Osteocyte (in vitro differentiated cells): Measurements from ENCODE around the gene SPTBN4. TPM values are rescaled to one million over a fixed set of nuclear protein-coding genes. Genes with fewer than 3 reads are reported as not detected.

Experiments
- DNase-seq: peaks from one replicate; pipeline ENCODE4 v3.0.0; 2021; ENCODE audit warnings: mixed read lengths; ENCODE audit not compliant: unreplicated experiment; ENCODE audit errors: extremely low spot score
- H3K27ac Mint-ChIP-seq: one replicate; pipeline ENCODE4 v1.8.0; 2021; ENCODE audit warnings: mild to moderate bottlenecking, mixed read lengths; ENCODE audit not compliant: unreplicated experiment
- H3K27me3 Mint-ChIP-seq: one replicate; pipeline ENCODE4 v1.8.0; 2021; ENCODE audit warnings: mixed read lengths; ENCODE audit not compliant: unreplicated experiment
- H3K36me3 Mint-ChIP-seq: one replicate; pipeline ENCODE4 v1.8.0; 2021; ENCODE audit warnings: mixed read lengths; ENCODE audit not compliant: unreplicated experiment
- H3K4me1 Mint-ChIP-seq: one replicate; pipeline ENCODE4 v1.8.0; 2021; ENCODE audit warnings: mixed read lengths; ENCODE audit not compliant: unreplicated experiment
- H3K4me3 Mint-ChIP-seq: one replicate; pipeline ENCODE4 v1.8.0; 2021; ENCODE audit warnings: mild to moderate bottlenecking, moderate library complexity, mixed read lengths; ENCODE audit not compliant: unreplicated experiment
- H3K9me3 Mint-ChIP-seq: one replicate; pipeline ENCODE4 v1.8.0; 2021; ENCODE audit warnings: mixed read lengths; ENCODE audit not compliant: unreplicated experiment
- total RNA-seq: library from RNA; stranded (reverse); gene quantifications from 2 replicates; pipeline ENCODE4 v1.2.1, GENCODE V29; 2021
- TF ChIP-seq, protein P1 (sequence below): fragments of 200-600 bp; sonication (generic); IDR thresholded peaks from 2 replicates; pipeline ENCODE4 v1.5.0; 2021; ENCODE audit warnings: antibody characterized with exemption, mild to moderate bottlenecking, moderate library complexity

SPTBN4 gene
- total RNA-seq, 1 donor from 2014 or later = 0.48 TPM

DNA sequence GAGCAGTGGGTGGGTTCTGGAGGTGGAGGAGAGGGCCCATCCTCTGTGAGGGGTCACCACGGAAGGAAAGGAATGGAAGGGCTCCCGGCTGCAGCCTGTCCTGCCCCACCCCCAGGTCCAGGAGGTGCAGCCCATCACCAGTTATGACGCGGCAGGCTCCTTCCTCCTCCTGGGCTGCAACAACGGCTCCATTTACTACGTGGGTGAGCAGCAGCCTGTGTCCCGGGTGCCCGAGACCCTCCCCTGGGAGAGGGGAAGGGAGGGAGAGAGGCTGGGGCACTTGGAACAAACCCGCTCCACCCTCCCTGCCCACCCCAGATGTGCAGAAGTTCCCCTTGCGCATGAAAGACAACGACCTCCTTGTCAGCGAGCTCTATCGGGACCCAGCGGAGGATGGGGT, 116.5 kb downstream of the SPTBN4 start:
- TF ChIP-seq, protein P1, sequence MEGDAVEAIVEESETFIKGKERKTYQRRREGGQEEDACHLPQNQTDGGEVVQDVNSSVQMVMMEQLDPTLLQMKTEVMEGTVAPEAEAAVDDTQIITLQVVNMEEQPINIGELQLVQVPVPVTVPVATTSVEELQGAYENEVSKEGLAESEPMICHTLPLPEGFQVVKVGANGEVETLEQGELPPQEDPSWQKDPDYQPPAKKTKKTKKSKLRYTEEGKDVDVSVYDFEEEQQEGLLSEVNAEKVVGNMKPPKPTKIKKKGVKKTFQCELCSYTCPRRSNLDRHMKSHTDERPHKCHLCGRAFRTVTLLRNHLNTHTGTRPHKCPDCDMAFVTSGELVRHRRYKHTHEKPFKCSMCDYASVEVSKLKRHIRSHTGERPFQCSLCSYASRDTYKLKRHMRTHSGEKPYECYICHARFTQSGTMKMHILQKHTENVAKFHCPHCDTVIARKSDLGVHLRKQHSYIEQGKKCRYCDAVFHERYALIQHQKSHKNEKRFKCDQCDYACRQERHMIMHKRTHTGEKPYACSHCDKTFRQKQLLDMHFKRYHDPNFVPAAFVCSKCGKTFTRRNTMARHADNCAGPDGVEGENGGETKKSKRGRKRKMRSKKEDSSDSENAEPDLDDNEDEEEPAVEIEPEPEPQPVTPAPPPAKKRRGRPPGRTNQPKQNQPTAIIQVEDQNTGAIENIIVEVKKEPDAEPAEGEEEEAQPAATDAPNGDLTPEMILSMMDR = no peak
- no peak overlapping the region for H3K27ac Mint-ChIP-seq
- H3K36me3 Mint-ChIP-seq = peaks cover 26% of the 10 kb centered on the region
- no peaks in the 10 kb centered on the region for H3K9me3 Mint-ChIP-seq
- H3K27me3 Mint-ChIP-seq = no peaks in the 10 kb centered on the region
- H3K4me3 Mint-ChIP-seq = no peak overlapping the region
- H3K4me1 Mint-ChIP-seq = peaks cover 13% of the 10 kb centered on the region
- no peak for DNase-seq

DNA sequence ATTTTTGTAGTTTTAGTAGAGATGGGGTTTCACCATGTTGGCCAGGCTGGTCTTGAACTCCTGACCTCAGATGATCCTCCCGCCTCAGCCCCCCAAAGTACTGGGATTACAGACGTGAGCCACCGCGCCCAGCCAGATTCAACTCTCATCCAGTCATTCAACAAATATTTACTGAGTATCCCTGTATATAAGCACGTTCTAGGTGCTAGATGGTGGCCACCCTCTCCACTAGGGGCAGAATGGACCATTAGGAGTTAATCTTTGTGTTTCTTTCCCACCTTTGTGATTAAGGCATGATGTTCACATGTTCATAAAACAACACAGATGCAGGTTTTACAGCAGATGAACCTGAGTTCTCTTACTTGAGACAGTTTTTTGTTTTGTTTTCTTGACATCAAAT, 117.2 kb downstream of the SPTBN4 start:
- Mint-ChIP-seq H3K9me3 (no peaks in the 10 kb centered on the region), H3K36me3 (peaks cover 29% of the 10 kb centered on the region), H3K4me3 (no peak overlapping the region), H3K4me1 (peaks cover 11% of the 10 kb centered on the region), H3K27ac (no peak overlapping the region), H3K27me3 (no peaks in the 10 kb centered on the region)
- TF ChIP-seq, protein P1 = no peak
- DNase-seq = no peak

DNA sequence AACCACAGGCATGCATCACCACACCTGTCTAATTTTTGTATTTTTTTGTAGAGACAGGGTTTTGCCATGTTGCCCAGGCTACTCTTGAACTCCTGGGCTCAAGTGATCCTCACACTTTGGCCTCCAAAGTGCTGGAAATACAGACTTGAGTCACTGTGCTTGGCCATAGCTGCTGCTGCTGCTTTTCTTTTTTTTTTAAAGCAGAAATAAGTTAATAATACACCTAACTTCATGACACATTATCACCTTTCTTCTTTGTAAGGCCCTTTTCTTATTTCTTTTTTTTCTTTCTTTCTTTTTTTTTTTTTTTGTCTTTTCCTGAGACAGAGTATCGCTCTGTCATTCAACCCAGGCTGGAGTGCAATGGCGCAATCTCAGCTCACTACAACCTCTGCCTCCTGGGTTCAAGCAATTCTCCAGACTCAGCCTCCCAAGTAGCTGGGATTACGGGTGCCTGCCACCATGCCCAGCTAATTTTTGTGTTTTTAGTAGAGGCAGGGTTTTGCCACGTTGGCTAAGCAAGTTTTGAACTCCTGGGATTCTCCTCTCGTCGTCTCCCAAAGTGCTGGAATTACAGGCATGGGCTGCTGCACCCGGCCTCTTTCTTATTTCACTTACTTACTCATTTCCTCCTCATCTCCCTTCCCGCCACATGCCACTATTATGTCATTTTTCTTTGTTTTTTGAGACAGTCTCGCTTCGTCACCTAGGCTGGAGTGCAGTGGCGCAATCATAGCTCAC, 118.6 kb downstream of the SPTBN4 start:
- Mint-ChIP-seq H3K9me3 (no peaks in the 10 kb centered on the region), H3K27me3 (no peaks in the 10 kb centered on the region), H3K4me3 (no peak overlapping the region), H3K27ac (peak overlapping the region; percentile 36), H3K36me3 (peaks cover 29% of the 10 kb centered on the region), H3K4me1 (peaks cover 11% of the 10 kb centered on the region)
- TF ChIP-seq, protein P1 = no peak
- no peak for DNase-seq

DNA sequence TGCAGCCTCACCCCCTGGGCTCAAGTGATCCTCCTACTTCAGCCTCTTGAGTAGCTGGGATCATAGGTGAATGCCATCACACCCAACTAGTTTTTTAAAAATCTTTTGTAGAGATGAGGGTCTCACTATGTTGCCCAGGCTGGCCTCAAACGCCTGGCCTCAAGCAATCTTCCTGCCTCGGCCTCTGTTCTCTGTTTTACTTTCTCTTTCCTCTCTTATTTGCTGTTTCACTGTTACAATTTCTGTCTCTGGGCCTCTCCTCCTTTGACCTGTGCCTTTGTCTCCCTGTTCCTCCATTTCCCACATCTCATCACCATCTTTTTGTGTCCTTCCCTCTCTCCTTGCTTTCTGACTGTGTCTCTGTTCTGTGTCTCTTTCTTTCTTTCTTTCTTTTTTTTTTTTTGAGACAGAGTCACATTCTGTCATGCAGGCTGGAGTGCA, 119.2 kb downstream of the SPTBN4 start:
- no peak for DNase-seq
- no peaks in the 10 kb centered on the region for H3K9me3 Mint-ChIP-seq
- peak overlapping the region; percentile 36 for H3K27ac Mint-ChIP-seq
- H3K4me1 Mint-ChIP-seq = peaks cover 11% of the 10 kb centered on the region
- no peak overlapping the region for H3K4me3 Mint-ChIP-seq
- no peaks in the 10 kb centered on the region for H3K27me3 Mint-ChIP-seq
- TF ChIP-seq, protein P1 = no peak
- H3K36me3 Mint-ChIP-seq = peaks cover 29% of the 10 kb centered on the region

DNA sequence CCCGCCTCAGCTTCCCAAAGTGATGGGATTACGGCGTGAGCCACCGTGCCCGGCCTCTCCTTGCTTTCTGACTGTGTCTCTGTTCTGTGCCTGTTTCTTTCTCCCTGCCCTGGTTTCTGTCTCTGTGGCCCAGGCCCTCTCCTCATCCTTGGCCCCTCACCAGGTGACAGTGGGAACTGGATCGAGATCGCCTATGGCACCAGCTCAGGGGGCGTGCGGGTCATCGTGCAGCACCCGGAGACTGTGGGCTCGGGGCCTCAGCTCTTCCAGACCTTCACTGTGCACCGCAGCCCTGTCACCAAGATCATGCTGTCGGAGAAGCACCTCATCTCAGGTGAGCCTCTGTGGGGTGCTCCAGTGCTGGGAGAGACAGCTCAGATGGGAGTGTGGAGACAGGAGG, 119.8 kb downstream of the SPTBN4 start:
- no peak overlapping the region for H3K27ac Mint-ChIP-seq
- H3K27me3 Mint-ChIP-seq = no peaks in the 10 kb centered on the region
- DNase-seq = no peak
- TF ChIP-seq, protein P1 = no peak
- H3K4me1 Mint-ChIP-seq = peaks cover 11% of the 10 kb centered on the region
- no peaks in the 10 kb centered on the region for H3K9me3 Mint-ChIP-seq
- H3K36me3 Mint-ChIP-seq = peaks cover 29% of the 10 kb centered on the region
- H3K4me3 Mint-ChIP-seq = no peak overlapping the region
